Spleen (tissue), 11 donors: ENCODE data around the gene SLC25A10. TPM values are rescaled to one million over a fixed set of nuclear protein-coding genes. Genes with fewer than 3 reads are reported as not detected.
"Not testable (repeated sequence)": the region's sequence is repeated elsewhere in the genome, so short reads cannot be mapped to it uniquely, and the experiment has no call there.

Experiments used
- DNase-seq: peaks from one replicate; pipeline ENCODE4 v3.0.0-alpha.2; 2020
- H3K27ac ChIP-seq, 8 donors: fragments of 200-600 bp; sonication (generic) in 7 of 8; 1 replicate in 4 of 8; 2 replicates in 4 of 8; pipeline versions ENCODE4 v1.5.0 to v1.8.0; 2016 to 2021; ENCODE audit warnings: inconsistent platforms in 4 of 8, mild to moderate bottlenecking in 4 of 8, moderate library complexity in 1 of 8
- H3K27me3 ChIP-seq, 7 donors: fragments of 200-600 bp; sonication (generic) in 6 of 7; replicated peaks in 1 of 7; 1 replicate in 4 of 7; 2 replicates in 3 of 7; pipeline versions ENCODE4 v1.5.0 to v1.8.0; 2016 to 2021; ENCODE audit warnings: inconsistent platforms in 3 of 7, mild to moderate bottlenecking in 1 of 7
- H3K36me3 ChIP-seq, 6 donors: fragments of 200-600 bp; sonication (generic) in 5 of 6; 1 replicate in 4 of 6; 2 replicates in 2 of 6; pipeline versions ENCODE4 v1.5.0 to v1.8.0; 2016 to 2021; ENCODE audit warnings: inconsistent platforms in 2 of 6
- H3K4me1 ChIP-seq, 6 donors: fragments of 200-600 bp; sonication (generic) in 5 of 6; 1 replicate in 3 of 6; 2 replicates in 3 of 6; pipeline versions ENCODE4 v1.5.0 to v1.8.0; 2016 to 2021; ENCODE audit warnings: inconsistent platforms in 3 of 6
- H3K4me3 ChIP-seq, 8 donors: fragments of 200-600 bp; sonication (generic) in 7 of 8; 1 replicate in 4 of 8; 2 replicates in 4 of 8; pipeline versions ENCODE4 v1.5.0 to v1.8.0; 2016 to 2021; ENCODE audit warnings: inconsistent platforms in 4 of 8, mild to moderate bottlenecking in 4 of 8, moderate library complexity in 2 of 8
- H3K9me3 ChIP-seq, 8 donors: fragments of 200-600 bp; sonication (generic) in 7 of 8; 1 replicate in 4 of 8; 2 replicates in 4 of 8; pipeline versions ENCODE4 v1.5.0 to v1.8.0; 2016 to 2021; ENCODE audit warnings: inconsistent platforms in 4 of 8
- POLR2A ChIP-seq, 3 donors: fragments of 450-650 bp; IDR thresholded peaks; one replicate each; pipeline ENCODE4 v1.5.1; 2017; ENCODE audit warnings: antibody characterized with exemption in 3 of 3, mild to moderate bottlenecking in 1 of 3
- POLR2AphosphoS5 ChIP-seq, 3 donors: sonication (generic); formaldehyde crosslinking; IDR thresholded peaks; one replicate each; pipeline ENCODE4 v1.5.1; 2017; ENCODE audit warnings: antibody characterized with exemption in 3 of 3
- WGBS, 5 donors: extraction: QIAGEN DNeasy Blood & Tissue Kit in 3 of 5; methylation state at CpG; one replicate each; pipeline versions ENCODE4 v1.1.5 to v1.1.7; 2013 to 2018; 5-methylcytosine and 5-hydroxymethylcytosine counted together
- intact Hi-C: fragments of 100-400 bp; cut with DNase I; formaldehyde crosslinking; loops from one replicate; pipeline ENCODE4 v1.15.0; 2023; ENCODE audit warnings: low total_unique reads
- polyA plus RNA-seq, 3 donors: library from polyadenylated mRNA; stranded (reverse); fragments of 200-250 nt; gene quantifications; one replicate each; pipeline ENCODE4 v1.2.1, GENCODE V29; 2013
- total RNA-seq, 7 donors: library from RNA; depleted of rRNA in 3 of 7; stranded (reverse); fragments of >200 nt in 3 of 7; fragmentation: NEBNext Ultra II Directional in 4 of 7; extraction: Animal tissue kit (Norgen Biotek cat#: 25700) in 4 of 7; gene quantifications; one replicate each; pipeline versions ENCODE4 v1.1.0 to v1.2.1, GENCODE V29; 2016 to 2021
- TF ChIP-seq, protein P1 (sequence below), 11 experiments: fragments of 200-600 bp in 7 of 11; fragments of 450-650 bp in 4 of 11; sonication (generic) in 4 of 11; IDR thresholded peaks in 8 of 11; conservative IDR thresholded peaks in 3 of 11; 1 replicate in 7 of 11; 2 replicates in 4 of 11; pipeline versions ENCODE4 v1.4.0 to v1.8.0; 2016 to 2021; ENCODE audit warnings: antibody characterized with exemption in 11 of 11, inconsistent platforms in 4 of 11, mild to moderate bottlenecking in 1 of 11
- donor health status: healthy with polysubstance abuse.
- donor health status: DM: no; HTN: no; CAD: no; lungs with moderate emphysema.
- donor health status: DM: no; HTN: no; CAD: no.
- donor health status: Bipolar disorder and iron deficiency.
- donor health status: healthy.
- donor health status: DM: no; HTN: no; CAD: no.
- donor health status: DM: yes; HTN: yes; CAD: no.

SLC25A10 gene
- total and polyA plus RNA-seq, 10 donors: 2.9 to 7.7 (median 4.0) TPM

DNA sequence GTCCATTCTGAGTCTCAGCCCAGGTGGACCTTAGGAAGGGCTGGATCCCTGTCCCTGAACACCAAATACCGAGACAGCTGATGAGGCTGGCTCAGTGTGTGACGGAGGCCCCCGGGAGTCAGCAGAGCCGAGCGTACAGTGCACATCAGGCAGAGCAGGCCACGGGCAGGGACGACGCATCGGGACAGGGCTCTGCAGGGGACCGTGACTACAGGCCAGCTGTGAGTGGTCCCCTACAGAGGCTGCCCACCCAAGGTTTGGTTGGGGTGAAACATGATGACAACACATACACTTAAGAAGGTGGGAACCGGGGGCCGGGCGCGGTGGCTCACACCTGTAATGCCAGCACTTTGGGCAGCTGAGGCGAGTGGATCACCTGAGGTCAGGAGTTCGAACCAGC, 39.1 kb upstream of the SLC25A10 start:
- no peaks in the 10 kb centered on the region for H3K9me3 ChIP-seq
- WGBS, 5 donors: 93 to 97% (median 94%) methylated on average over 15 to 16 of the region's 16 CpGs
- H3K36me3 ChIP-seq: peaks cover 0 to 77% (median 57%) of the 10 kb centered on the region in 6 donors
- intact Hi-C loops: no loop called here
- no peak overlapping the region for H3K27ac ChIP-seq
- no peak for TF ChIP-seq POLR2A (IDR thresholded peaks at IDR 0.05)
- no peak for TF ChIP-seq POLR2AphosphoS5 (IDR thresholded peaks at IDR 0.05)
- TF ChIP-seq, protein P1, sequence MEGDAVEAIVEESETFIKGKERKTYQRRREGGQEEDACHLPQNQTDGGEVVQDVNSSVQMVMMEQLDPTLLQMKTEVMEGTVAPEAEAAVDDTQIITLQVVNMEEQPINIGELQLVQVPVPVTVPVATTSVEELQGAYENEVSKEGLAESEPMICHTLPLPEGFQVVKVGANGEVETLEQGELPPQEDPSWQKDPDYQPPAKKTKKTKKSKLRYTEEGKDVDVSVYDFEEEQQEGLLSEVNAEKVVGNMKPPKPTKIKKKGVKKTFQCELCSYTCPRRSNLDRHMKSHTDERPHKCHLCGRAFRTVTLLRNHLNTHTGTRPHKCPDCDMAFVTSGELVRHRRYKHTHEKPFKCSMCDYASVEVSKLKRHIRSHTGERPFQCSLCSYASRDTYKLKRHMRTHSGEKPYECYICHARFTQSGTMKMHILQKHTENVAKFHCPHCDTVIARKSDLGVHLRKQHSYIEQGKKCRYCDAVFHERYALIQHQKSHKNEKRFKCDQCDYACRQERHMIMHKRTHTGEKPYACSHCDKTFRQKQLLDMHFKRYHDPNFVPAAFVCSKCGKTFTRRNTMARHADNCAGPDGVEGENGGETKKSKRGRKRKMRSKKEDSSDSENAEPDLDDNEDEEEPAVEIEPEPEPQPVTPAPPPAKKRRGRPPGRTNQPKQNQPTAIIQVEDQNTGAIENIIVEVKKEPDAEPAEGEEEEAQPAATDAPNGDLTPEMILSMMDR (IDR thresholded peaks at IDR 0.05 in 8 of 11, conservative IDR thresholded peaks at IDR 0.05 in 3 of 11): no peak
- peaks cover 2 to 42% (median 16%) of the 10 kb centered on the region in 6 donors for H3K4me1 ChIP-seq
- peak; percentile 63 for DNase-seq
- H3K4me3 ChIP-seq: no peak overlapping the region
- H3K27me3 ChIP-seq: no peaks in the 10 kb centered on the region

DNA sequence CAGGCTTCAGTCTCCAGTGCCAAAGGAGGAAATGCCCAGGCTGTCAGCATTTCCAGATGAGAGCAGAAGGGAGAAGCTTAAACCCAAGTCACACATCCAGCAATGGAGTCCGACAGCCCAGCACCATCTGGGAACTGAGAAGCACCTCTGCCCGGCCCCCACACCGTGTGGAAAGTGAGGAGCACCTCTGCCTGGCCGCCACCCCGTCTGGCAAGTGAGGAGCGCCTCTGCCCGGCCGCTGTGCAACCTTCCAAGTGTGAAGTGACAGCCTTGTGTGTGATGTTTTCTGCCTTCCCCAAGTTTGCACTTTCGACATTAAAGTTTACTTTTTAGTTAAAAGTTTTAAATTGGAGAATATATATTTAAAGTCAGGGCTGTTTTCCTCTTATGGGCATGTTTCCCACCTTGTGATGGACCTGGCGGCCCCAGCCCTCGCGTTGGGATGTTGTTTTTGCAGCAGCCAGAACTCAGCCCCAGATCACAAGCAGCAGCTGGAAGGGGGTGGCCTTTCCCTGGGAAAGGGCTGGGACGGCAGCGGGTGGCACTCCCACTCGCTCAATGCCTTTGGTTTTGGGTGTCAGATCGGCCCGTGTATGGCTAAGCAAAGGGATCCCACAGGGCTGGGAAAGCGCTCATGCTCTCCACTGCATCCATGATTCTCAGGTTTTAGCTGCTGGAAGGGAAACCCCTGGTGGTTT, 38.4 kb upstream of the SLC25A10 start:
- peaks cover 0 to 69% (median 55%) of the 10 kb centered on the region in 6 donors for H3K36me3 ChIP-seq
- WGBS, 5 donors: 85 to 93% (median 89%) methylated on average over 17 to 18 of the region's 18 CpGs
- H3K4me1 ChIP-seq: peaks cover 0 to 35% (median 9%) of the 10 kb centered on the region in 6 donors
- no peak overlapping the region for H3K4me3 ChIP-seq
- DNase-seq: no peak
- TF ChIP-seq, protein P1 (IDR thresholded peaks at IDR 0.05 in 8 of 11, conservative IDR thresholded peaks at IDR 0.05 in 3 of 11): no peak
- peak in 1 of 3 donors; percentile 41 for TF ChIP-seq POLR2AphosphoS5 (IDR thresholded peaks at IDR 0.05)
- TF ChIP-seq POLR2A (IDR thresholded peaks at IDR 0.05): no peak
- intact Hi-C loops: no loop called here
- H3K27me3 ChIP-seq: no peaks in the 10 kb centered on the region
- no peak overlapping the region for H3K27ac ChIP-seq
- no peaks in the 10 kb centered on the region for H3K9me3 ChIP-seq

DNA sequence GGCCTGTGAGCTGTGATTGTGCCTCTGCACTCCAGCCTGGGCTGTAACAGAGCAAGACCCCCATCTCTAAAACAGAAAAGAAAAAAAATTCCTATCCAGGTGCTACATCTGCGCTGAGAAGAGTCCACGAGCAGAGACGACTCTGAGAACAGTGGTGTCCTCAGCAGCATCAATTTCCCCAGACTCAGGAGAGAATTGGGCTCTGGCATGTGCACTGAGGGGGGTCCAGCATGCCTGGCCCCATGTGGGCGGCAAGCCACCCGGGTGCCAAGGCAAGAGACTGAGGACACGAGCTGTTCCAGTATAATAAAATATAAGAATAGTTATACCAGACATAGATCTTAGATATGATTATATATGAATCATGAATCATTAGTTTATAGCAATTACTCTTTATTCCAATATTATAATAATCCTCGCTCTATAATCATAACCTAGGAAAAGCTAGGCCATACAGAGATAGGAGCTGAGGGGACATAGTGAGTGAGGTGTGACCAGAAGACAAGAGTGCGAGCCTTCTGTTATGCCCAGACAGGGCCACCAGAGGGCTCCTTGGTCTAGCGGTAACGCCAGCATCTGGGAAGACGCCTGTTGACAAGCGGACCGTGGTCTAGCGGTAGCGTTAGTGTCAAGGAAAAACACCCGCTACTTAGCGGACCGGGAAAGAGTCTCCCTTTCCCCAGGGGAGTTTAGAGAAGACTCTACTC, 36.4 kb upstream of the SLC25A10 start:
- DNase-seq, H3K27me3 ChIP-seq, intact Hi-C loops, H3K9me3 ChIP-seq, H3K4me3 ChIP-seq, H3K27ac ChIP-seq: not testable (repeated sequence)
- WGBS, 5 donors: 38 to 49% (median 45%) methylated on average over 18 of the region's 18 CpGs
- Histone ChIP-seq H3K4me1 (peaks cover 0 to 18% (median 5%) of the 10 kb centered on the region in 6 donors), H3K36me3 (peaks cover 0 to 67% (median 44%) of the 10 kb centered on the region in 6 donors)
- TF ChIP-seq, protein P1 (IDR thresholded peaks at IDR 0.05 in 8 of 11, conservative IDR thresholded peaks at IDR 0.05 in 3 of 11): peak; percentile 44 to 79 (median 67)
- peak; percentile 11 to 35 (median 34) for TF ChIP-seq POLR2AphosphoS5 (IDR thresholded peaks at IDR 0.05)

DNA sequence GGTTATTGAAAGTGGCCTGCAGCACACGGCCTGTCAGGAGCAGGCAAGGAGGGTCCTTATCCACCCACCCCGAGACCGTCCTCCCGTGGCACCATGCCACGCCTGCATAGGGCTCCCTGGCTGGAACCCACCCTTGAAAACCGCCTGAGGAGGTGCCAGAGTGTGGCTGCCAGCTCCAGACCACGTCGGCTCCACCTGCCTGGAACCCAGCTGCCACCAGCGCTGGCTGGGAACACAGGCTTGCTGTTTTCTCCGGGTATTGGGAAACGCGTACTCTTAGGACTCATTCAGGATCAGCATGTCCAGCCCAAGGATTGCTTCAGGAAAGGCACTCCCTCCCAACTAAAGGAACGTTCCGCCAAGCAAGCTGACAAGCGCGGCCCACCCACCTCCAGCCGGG, 35.2 kb upstream of the SLC25A10 start:
- H3K9me3 ChIP-seq: no peaks in the 10 kb centered on the region
- H3K36me3 ChIP-seq: peaks cover 0 to 67% (median 41%) of the 10 kb centered on the region in 6 donors
- intact Hi-C loops: no loop called here
- H3K4me1 ChIP-seq: peaks cover 0 to 25% (median 8%) of the 10 kb centered on the region in 6 donors
- H3K27me3 ChIP-seq: no peaks in the 10 kb centered on the region
- TF ChIP-seq POLR2AphosphoS5 (IDR thresholded peaks at IDR 0.05): peak in 1 of 3 donors; percentile 52
- TF ChIP-seq POLR2A (IDR thresholded peaks at IDR 0.05): no peak
- H3K27ac ChIP-seq: no peak overlapping the region
- DNase-seq: no peak
- no peak overlapping the region for H3K4me3 ChIP-seq
- WGBS, 5 donors: 88 to 97% (median 93%) methylated on average over 12 to 17 of the region's 17 CpGs
